BLaER1 (cell line): Measurements from ENCODE around the gene CFAP54.

Experiments used
- H3K27ac ChIP-seq: shearing (Covaris generic); formaldehyde crosslinking; 2 replicates; pipeline ENCODE4 v1.8.1; 2022
- H3K27me3 ChIP-seq: shearing (Covaris generic); formaldehyde crosslinking; 2 replicates; pipeline ENCODE4 v1.8.1; 2022
- H3K36me3 ChIP-seq: shearing (Covaris generic); formaldehyde crosslinking; 2 replicates; pipeline ENCODE4 v1.8.1; 2022
- H3K4me1 ChIP-seq: shearing (Covaris generic); formaldehyde crosslinking; 2 replicates; pipeline ENCODE4 v1.8.1; 2022
- H3K4me2 ChIP-seq: shearing (Covaris generic); formaldehyde crosslinking; 2 replicates; pipeline ENCODE4 v1.8.1; 2022
- H3K4me3 ChIP-seq: shearing (Covaris generic); formaldehyde crosslinking; 2 replicates; pipeline ENCODE4 v1.8.1; 2022
- H3K9ac ChIP-seq: shearing (Covaris generic); formaldehyde crosslinking; 2 replicates; pipeline ENCODE4 v1.8.1; 2022
- H3K9me3 ChIP-seq: shearing (Covaris generic); formaldehyde crosslinking; 2 replicates; pipeline ENCODE4 v1.8.1; 2022
- H4K20me1 ChIP-seq: shearing (Covaris generic); formaldehyde crosslinking; 2 replicates; pipeline ENCODE4 v1.8.1; 2022
- Cebpa-rat ChIP-seq: shearing (Covaris generic); IDR thresholded peaks from 2 replicates; pipeline ENCODE4 v1.8.1; 2022

The CFAP54 gene

DNA sequence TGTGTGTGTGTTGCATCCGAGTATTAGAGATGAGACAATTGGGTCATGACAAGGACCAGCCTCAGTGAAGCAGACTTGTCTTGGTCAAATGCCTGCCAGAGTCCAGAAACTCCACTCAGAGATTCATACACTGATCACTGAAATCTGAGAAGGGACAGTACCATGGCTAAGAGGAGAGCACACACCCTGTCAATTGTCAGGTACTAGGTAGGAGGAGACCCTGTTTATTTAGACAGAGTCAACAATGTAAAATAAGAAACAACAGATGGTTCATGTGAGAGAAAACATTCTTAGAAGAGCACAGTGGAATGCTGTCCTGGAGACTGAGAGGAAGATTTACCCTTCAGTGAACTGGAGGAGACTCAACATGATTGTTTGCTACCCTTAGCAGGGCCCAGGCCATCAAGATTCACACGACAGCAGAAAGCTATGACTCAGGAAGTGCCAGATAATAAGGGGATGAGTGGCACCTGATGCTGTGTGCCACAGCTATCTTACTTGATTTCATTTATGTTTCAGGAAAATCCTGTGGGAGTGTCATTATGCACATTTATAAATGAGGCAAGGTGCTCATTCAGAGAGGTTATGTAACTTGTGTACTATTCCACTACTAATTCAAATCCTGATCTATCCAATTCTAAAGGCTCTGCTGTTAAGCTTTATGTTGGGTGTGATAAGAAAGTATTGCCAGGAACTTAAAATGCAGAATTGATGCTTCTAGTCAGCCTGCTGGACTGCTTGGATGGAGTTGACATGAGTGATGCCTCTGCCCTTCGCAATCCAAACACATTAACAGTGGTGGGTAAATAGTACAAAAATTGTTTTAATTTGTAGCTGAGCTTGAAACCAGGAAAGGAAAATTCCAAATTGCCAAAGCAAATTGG, 281.1 kb downstream of the CFAP54 start:
- Histone ChIP-seq H3K27me3 (no peaks in the 10 kb centered on the region), H3K4me3 (no peak overlapping the region), H4K20me1 (no peaks in the 10 kb centered on the region), H3K4me2 (no peak overlapping the region), H3K36me3 (no peaks in the 10 kb centered on the region), H3K9ac (no peak overlapping the region), H3K4me1 (no peaks in the 10 kb centered on the region), H3K9me3 (no peaks in the 10 kb centered on the region), H3K27ac (no peak overlapping the region)
- no peak for TF ChIP-seq Cebpa-rat

DNA sequence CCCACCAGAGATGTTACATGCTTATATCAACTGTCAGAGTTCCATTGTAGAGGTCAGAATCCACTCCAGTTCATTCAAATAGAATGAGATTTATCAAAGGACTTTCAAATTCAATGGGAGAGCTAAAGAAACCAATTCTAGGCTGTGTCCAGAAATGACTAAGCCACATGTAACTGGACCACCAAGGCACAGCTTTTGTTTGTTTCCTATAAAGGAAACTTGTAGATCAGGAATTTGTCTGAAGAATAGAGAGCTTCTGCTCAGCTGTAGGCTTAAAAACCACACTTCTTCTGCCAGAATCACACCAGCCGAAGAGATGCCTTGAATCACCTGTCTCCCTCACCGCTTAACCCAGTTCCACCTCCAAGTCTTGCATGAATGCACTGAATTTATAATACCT, 283.7 kb downstream of the CFAP54 start:
- H4K20me1 ChIP-seq, result no peaks in the 10 kb centered on the region

DNA sequence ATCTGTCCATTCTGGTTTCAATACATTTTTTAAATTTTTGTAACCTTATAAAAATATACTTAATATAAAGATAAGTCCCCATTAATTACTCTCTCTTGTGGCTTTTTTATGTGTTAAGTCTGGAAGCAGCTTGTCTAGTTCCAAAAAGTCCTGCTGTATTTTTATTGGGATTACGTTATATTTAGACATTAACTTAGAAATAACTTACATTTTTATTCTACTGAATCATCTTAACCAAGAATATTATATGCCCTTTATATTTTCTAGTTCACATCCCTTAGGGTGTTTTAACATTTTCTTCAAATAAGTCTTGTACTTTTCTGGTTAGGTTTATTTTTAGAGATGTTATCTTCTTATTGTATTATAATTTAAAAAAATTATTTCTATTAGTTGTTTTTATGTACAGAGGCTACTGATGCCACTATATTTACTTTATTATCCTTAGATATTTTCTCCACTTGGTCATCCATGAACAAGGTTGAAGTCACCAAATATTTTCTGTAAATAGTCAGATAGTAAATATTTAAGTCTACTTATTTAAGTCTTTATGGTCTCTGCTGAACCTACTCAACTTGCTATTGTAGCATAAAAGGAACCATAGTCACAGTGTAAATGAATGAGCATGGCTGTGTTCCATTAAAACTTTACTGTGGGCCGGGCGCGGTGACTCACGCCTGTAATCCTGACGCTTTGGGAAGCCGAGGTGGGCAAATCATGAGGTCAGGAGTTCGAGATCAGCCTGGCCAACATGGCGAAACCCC, 285.3 kb downstream of the CFAP54 start:
- no peaks in the 10 kb centered on the region for H3K36me3 ChIP-seq
- H4K20me1 ChIP-seq, result no peaks in the 10 kb centered on the region
- H3K9me3 ChIP-seq, result no peaks in the 10 kb centered on the region
- H3K27ac ChIP-seq, result no peak overlapping the region
- H3K4me3 ChIP-seq, result no peak overlapping the region
- H3K4me2 ChIP-seq, result no peak overlapping the region
- no peaks in the 10 kb centered on the region for H3K4me1 ChIP-seq
- H3K27me3 ChIP-seq, result no peaks in the 10 kb centered on the region
- TF ChIP-seq Cebpa-rat, result no peak
- H3K9ac ChIP-seq, result no peak overlapping the region

More for the DNA sequence above, 283.7 kb downstream of the CFAP54 start:
- no peaks in the 10 kb centered on the region for H3K36me3 ChIP-seq
- no peak overlapping the region for H3K9ac ChIP-seq
- no peak overlapping the region for H3K4me3 ChIP-seq
- H3K4me1 ChIP-seq, result no peaks in the 10 kb centered on the region
- no peak for TF ChIP-seq Cebpa-rat
- H3K27me3 ChIP-seq, result no peaks in the 10 kb centered on the region
- no peak overlapping the region for H3K4me2 ChIP-seq
- no peak overlapping the region for H3K27ac ChIP-seq
- H3K9me3 ChIP-seq, result no peaks in the 10 kb centered on the region

DNA sequence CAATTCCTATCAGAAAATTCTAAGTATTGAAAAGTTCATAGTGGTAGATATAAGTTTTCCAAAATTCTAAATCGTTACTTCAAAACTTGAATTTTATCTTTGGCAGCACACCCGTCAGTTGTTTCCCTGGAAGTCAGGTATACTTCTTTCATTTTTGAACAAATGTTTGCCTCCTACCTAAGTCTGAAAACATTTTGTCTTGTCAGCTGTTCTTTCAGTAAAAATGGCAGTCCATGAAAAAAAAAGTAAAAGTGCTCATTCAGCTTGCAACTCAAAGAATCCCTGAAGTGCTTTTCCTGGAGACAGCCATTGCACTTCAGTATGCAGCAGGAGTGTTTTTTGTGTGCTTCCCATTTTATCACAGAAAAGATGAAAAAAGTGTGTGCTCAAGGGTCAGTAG, 287.5 kb downstream of the CFAP54 start:
- H3K9me3 ChIP-seq, result no peaks in the 10 kb centered on the region
- H4K20me1 ChIP-seq, result no peaks in the 10 kb centered on the region
- H3K27ac ChIP-seq, result no peak overlapping the region
- H3K4me2 ChIP-seq, result no peak overlapping the region
- TF ChIP-seq Cebpa-rat, result no peak
- no peaks in the 10 kb centered on the region for H3K36me3 ChIP-seq
- no peak overlapping the region for H3K9ac ChIP-seq
- H3K4me1 ChIP-seq, result no peaks in the 10 kb centered on the region
- no peak overlapping the region for H3K4me3 ChIP-seq
- no peaks in the 10 kb centered on the region for H3K27me3 ChIP-seq

DNA sequence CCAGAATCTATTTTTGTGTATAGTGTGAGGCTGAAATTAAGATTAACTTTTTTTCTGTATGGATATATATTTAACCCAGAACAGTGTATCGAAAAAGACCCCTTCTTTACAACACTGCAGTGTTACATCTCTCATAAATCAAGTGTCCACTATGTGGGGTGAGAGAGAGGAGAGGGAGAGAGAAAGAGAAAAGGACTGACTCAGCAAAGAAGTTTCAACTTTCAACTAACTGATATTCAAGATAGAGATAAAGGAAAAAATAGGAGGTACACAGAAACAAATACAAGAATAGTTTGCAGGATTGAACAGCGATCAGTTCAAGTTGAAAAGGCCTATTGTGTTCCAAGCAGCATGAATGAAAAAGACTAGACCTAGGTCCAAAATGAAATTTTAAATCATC, 291.0 kb downstream of the CFAP54 start:
- Histone ChIP-seq H3K4me1 (no peaks in the 10 kb centered on the region), H3K27ac (no peak overlapping the region), H3K9me3 (no peaks in the 10 kb centered on the region), H3K36me3 (no peaks in the 10 kb centered on the region), H3K9ac (no peak overlapping the region), H3K4me3 (no peak overlapping the region), H4K20me1 (no peaks in the 10 kb centered on the region), H3K27me3 (no peaks in the 10 kb centered on the region), H3K4me2 (no peak overlapping the region)
- TF ChIP-seq Cebpa-rat, result no peak

DNA sequence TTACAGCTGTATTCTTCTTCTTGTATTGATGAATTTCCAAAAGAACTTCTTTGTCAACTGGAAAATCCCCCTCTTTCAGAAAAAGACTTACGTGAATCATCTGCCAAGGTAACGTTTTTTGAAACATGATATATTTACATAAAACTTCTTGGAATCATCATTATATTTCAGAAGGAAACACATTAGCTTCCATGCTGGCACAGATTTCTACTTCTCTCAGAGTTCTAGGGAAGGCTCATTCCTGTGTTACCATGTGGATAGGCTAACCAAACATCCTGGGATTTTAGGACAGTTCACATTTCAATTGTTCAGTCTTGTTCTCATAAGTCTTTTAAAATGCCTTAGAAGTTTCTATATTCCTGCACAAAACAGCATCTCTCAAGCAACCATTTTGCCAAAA, 297.4 kb downstream of the CFAP54 start:
- no peak for TF ChIP-seq Cebpa-rat

DNA sequence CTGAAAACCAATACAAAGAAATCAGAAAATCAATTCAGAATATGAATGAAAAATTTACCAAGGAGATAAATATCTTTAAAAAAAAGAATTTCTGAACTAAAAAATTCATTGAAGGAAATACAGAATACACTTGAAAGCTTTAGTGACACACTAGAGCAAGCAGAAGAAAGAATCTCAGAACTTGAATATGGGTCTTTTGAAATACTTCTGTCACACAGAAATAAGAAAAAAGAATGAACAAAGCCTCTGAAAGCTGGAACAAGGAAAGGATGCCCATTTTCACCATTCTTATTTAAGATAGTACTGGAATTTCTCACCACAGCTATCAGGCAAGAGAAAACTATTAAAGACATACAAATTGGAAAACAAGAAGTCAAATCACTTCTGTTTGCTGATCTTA, 314.6 kb downstream of the CFAP54 start:
- TF ChIP-seq Cebpa-rat, result no peak
- no peak overlapping the region for H3K27ac ChIP-seq
- H3K9me3 ChIP-seq, result peaks cover 34% of the 10 kb centered on the region
- H3K36me3 ChIP-seq, result no peaks in the 10 kb centered on the region
- no peaks in the 10 kb centered on the region for H4K20me1 ChIP-seq
- H3K4me1 ChIP-seq, result no peaks in the 10 kb centered on the region
- H3K9ac ChIP-seq, result no peak overlapping the region
- no peak overlapping the region for H3K4me3 ChIP-seq
- no peaks in the 10 kb centered on the region for H3K27me3 ChIP-seq
- H3K4me2 ChIP-seq, result no peak overlapping the region

More for the DNA sequence above, 297.4 kb downstream of the CFAP54 start:
- no peak overlapping the region for H3K4me3 ChIP-seq
- no peak overlapping the region for H3K9ac ChIP-seq
- no peaks in the 10 kb centered on the region for H3K4me1 ChIP-seq
- no peaks in the 10 kb centered on the region for H3K9me3 ChIP-seq
- H3K36me3 ChIP-seq, result no peaks in the 10 kb centered on the region
- H3K4me2 ChIP-seq, result no peak overlapping the region
- H3K27me3 ChIP-seq, result no peaks in the 10 kb centered on the region
- no peaks in the 10 kb centered on the region for H4K20me1 ChIP-seq
- no peak overlapping the region for H3K27ac ChIP-seq

DNA sequence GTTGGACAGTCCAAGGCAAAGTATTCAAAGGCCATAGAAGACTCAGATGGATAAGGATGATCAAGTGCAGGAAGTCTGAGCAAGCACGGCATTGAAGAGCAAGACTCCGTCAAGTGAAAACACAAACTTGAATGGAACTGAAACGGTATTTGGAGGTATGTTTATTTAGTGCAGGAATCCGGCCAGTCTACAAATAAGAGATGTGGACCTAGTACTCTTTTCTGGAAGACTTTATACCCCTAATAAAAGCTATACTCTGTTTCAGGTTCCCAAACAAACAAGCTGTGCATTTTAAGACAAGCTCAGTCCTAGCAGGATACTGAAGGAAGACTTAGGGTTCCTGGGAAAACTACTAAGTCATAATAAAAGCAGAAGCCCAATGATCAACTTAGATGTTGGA, 316.9 kb downstream of the CFAP54 start:
- Histone ChIP-seq H3K27me3 (no peaks in the 10 kb centered on the region), H4K20me1 (no peaks in the 10 kb centered on the region), H3K9me3 (peaks cover 34% of the 10 kb centered on the region), H3K4me3 (no peak overlapping the region), H3K4me2 (no peak overlapping the region), H3K4me1 (peaks cover 9% of the 10 kb centered on the region), H3K36me3 (no peaks in the 10 kb centered on the region), H3K9ac (no peak overlapping the region), H3K27ac (no peak overlapping the region)
- TF ChIP-seq Cebpa-rat, result no peak

DNA sequence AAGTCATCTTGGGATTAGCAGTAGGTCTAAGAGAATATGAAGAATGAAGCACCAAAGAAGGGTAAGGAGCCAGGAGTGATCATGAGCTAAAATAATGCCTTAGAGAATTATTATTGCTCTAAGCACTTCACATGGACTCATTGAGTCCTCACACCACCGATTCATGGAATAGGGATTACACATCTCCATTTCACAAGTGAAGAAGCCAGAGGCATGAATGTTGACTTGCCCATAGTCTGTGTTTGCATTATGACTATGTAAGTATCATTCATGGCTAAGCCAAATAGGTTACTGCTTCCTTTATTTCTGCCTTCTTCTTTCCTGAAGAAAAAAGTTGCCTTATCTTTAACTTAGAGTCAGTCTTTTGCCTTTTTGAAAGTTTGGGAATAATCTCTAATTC, 318.4 kb downstream of the CFAP54 start:
- Histone ChIP-seq H3K4me1 (peaks cover 24% of the 10 kb centered on the region), H3K4me2 (no peak overlapping the region), H3K4me3 (no peak overlapping the region), H3K27ac (no peak overlapping the region), H3K36me3 (no peaks in the 10 kb centered on the region), H3K9me3 (peaks cover 22% of the 10 kb centered on the region), H3K9ac (no peak overlapping the region), H3K27me3 (no peaks in the 10 kb centered on the region), H4K20me1 (no peaks in the 10 kb centered on the region)
- no peak for TF ChIP-seq Cebpa-rat

DNA sequence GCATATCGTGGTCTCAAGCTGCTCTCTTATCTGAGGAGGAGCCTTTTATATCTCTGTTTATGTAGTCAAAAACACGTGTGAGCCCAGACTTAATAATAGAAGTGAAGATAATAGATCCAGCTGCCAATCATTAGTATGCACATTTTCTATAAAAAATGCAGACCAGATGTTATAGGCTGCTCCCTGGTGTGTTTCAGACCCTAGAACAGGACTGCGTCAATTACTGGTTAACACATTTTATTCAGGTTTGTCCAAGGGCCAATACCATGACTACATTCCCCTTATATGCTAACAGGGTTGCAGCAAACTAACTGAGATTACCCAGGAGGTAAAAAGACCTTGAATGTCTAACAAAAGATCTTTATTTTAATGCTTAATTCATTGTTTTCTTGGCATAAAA, 319.2 kb downstream of the CFAP54 start:
- H3K9me3 ChIP-seq, result peaks cover 13% of the 10 kb centered on the region
- H3K36me3 ChIP-seq, result no peaks in the 10 kb centered on the region
- TF ChIP-seq Cebpa-rat, result no peak
- H3K27ac ChIP-seq, result no peak overlapping the region
- no peak overlapping the region for H3K9ac ChIP-seq
- H4K20me1 ChIP-seq, result no peaks in the 10 kb centered on the region
- peaks cover 25% of the 10 kb centered on the region for H3K4me1 ChIP-seq
- no peak overlapping the region for H3K4me3 ChIP-seq
- no peaks in the 10 kb centered on the region for H3K27me3 ChIP-seq
- no peak overlapping the region for H3K4me2 ChIP-seq
